Measurements from ENCODE around the gene PGAM1. TPM values are rescaled to one million over a fixed set of nuclear protein-coding genes. Genes with fewer than 3 reads are reported as not detected.
A peak's percentile ranks its signal among the peaks of the same experiment; 100 is the strongest.
"Not testable (repeated sequence)": the region's sequence is repeated elsewhere in the genome, so short reads cannot be mapped to it uniquely, and the experiment has no call there.

PGAM1 gene
- total RNA-seq, 6 donors from 2014 or later, result 55.5 to 184 (median 137) TPM

GRCh38 chr10:97399843-97400545, 26.0 kb upstream of the PGAM1 start:
- Histone ChIP-seq H3K27ac (peak overlapping the region; percentile 5 to 87 (median 76)), H3K4me1 (peaks cover 13 to 18% (median 15%) of the 10 kb centered on the region in 4 donors), H3K4me3 (peak overlapping the region in 3 of 4 donors; percentile 67 to 87 (median 85)), H3K36me3 (peaks cover 0 to 23% (median 18%) of the 10 kb centered on the region in 4 donors), H3K27me3 (no peaks in the 10 kb centered on the region), H3K9me3 (no peaks in the 10 kb centered on the region)
- DNase-seq, result no peak
- TF ChIP-seq POLR2AphosphoS5 (IDR thresholded peaks at IDR 0.05) (peak in 1 of 2 donors; percentile 4), EP300 (IDR thresholded peaks at IDR 0.05) (no peak), POLR2A (IDR thresholded peaks at IDR 0.05) (no peak)
- WGBS, 2 donors, result 41 to 55% methylated on average over 13 to 21 of the region's 21 CpGs
- peak; percentile 55 to 72 for ATAC-seq (ENCODE audit: low FRiP score in 2 of 2)

DNA sequence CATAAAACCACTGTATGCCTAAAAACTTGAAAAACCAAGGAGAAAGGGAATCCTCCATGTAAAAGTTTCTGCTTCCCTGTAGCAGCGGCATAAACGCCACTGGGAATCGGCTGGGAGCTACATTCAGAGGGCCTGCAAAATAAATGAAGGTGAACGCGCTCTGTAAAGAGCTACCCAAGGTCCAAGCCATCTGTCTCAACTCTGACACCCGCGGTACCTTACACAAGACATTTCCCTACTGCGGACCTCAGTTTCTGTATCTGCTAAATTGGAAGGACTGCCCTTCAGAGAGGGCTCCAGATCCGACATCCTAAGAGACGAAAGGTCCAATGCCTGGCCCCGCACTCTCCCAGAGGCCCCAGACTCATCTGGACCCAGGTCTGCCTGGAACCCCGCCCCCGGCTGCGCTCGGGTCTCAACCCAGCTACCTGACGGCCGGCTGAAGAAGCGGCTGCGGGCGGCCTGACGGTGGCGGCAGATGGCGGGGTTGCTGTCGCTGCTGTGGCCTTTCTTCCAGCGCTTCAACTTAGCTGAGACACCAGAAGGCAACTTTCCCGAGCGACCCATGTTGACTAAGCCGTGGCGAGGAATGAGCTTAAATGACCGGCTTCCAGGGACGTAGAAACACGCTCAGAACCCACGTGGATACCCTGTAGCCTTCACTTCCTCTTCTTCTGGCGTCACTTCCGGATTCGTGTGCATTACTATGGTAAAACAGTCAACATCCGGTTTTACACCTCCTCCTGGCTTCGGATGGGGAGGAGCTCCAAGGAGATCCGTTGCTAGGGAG, 25.1 kb upstream of the PGAM1 start, which contains the start of gene RRP12:
Gene RRP12, minus strand, starts transcription at position 676 of the 790 bp plus-strand sequence. Its CDS starts 109 bp downstream, at position 567.
- Histone ChIP-seq H3K9me3 (no peaks in the 10 kb centered on the region), H3K4me3 (peak within 1 kb of the TSS; percentile 43 to 87 (median 76)), H3K27ac (peak within 1 kb of the TSS; percentile 66 to 87 (median 76)), H3K36me3 (peaks cover 0 to 15% (median 14%) of the 10 kb centered on the region in 4 donors), H3K4me1 (peaks cover 13 to 18% (median 15%) of the 10 kb centered on the region in 4 donors), H3K27me3 (no peaks in the 10 kb centered on the region)
- WGBS, 2 donors, result 2 to 3% methylated on average over 8 to 24 of the region's 39 CpGs
- ATAC-seq (ENCODE audit: low FRiP score in 2 of 2), result peak; percentile 97 to 98
- DNase-seq, result peak; percentile 92 to 93
- TF ChIP-seq POLR2AphosphoS5 (IDR thresholded peaks at IDR 0.05), result peak; percentile 61 to 93
- peak in 2 of 4 donors; percentile 50 to 74 for TF ChIP-seq POLR2A (IDR thresholded peaks at IDR 0.05)
- TF ChIP-seq, protein P1, sequence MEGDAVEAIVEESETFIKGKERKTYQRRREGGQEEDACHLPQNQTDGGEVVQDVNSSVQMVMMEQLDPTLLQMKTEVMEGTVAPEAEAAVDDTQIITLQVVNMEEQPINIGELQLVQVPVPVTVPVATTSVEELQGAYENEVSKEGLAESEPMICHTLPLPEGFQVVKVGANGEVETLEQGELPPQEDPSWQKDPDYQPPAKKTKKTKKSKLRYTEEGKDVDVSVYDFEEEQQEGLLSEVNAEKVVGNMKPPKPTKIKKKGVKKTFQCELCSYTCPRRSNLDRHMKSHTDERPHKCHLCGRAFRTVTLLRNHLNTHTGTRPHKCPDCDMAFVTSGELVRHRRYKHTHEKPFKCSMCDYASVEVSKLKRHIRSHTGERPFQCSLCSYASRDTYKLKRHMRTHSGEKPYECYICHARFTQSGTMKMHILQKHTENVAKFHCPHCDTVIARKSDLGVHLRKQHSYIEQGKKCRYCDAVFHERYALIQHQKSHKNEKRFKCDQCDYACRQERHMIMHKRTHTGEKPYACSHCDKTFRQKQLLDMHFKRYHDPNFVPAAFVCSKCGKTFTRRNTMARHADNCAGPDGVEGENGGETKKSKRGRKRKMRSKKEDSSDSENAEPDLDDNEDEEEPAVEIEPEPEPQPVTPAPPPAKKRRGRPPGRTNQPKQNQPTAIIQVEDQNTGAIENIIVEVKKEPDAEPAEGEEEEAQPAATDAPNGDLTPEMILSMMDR (IDR thresholded peaks at IDR 0.05), result peak in 3 of 6 experiments; percentile 5 to 9 (median 7)
- TF ChIP-seq EP300 (IDR thresholded peaks at IDR 0.05), result peak in 1 of 4 donors; percentile 48

GRCh38 chr10:97401455-97401919, 24.5 kb upstream of the PGAM1 start:
- Histone ChIP-seq H3K27me3 (no peaks in the 10 kb centered on the region), H3K9me3 (no peaks in the 10 kb centered on the region), H3K36me3 (peaks cover 0 to 8% (median 7%) of the 10 kb centered on the region in 4 donors), H3K4me1 (peaks cover 13 to 18% (median 15%) of the 10 kb centered on the region in 4 donors), H3K27ac (peak overlapping the region; percentile 66 to 87 (median 76)), H3K4me3 (peak overlapping the region in 3 of 4 donors; percentile 67 to 87 (median 85))
- 70 to 71% methylated on average over 13 of the region's 13 CpGs for whole genome bisulfite sequencing, 2 donors
- TF ChIP-seq POLR2AphosphoS5 (IDR thresholded peaks at IDR 0.05) (no peak), EP300 (IDR thresholded peaks at IDR 0.05) (no peak), POLR2A (IDR thresholded peaks at IDR 0.05) (no peak)
- TF ChIP-seq, protein P1 (IDR thresholded peaks at IDR 0.05), result no peak
- DNase-seq (no peak), ATAC-seq (ENCODE audit: low FRiP score in 2 of 2) (no peak)

DNA sequence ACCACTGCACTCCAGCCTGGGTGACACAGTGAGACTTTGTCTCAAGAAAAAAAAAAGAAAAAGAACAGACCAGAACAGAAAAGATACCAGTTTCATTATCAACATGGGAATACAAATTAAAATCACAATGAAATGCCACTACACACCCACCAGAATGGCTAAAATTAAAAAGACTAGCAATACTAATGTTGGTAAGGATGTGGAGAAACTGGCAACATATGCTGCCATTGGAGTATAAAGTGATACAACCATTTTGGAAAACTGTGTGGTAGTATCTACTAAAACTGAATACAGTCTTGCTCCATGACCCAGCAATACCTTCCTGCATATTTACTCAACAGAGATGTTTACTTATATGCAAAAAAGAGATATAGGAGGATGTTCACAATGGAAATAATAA, 21.9 kb upstream of the PGAM1 start:
- Histone ChIP-seq H3K27ac (no peak overlapping the region), H3K4me3 (no peak overlapping the region), H3K27me3 (no peaks in the 10 kb centered on the region), H3K4me1 (peaks cover 22 to 37% (median 30%) of the 10 kb centered on the region in 4 donors), H3K9me3 (no peaks in the 10 kb centered on the region), H3K36me3 (peaks cover 0 to 3% (median 0%) of the 10 kb centered on the region in 4 donors)
- DNase-seq, result no peak
- TF ChIP-seq, protein P1 (IDR thresholded peaks at IDR 0.05), result no peak
- TF ChIP-seq EP300 (IDR thresholded peaks at IDR 0.05) (no peak), POLR2AphosphoS5 (IDR thresholded peaks at IDR 0.05) (no peak), POLR2A (IDR thresholded peaks at IDR 0.05) (no peak)
- no peak for ATAC-seq (ENCODE audit: low FRiP score in 2 of 2)

GRCh38 chr10:97406064-97406463, 19.9 kb upstream of the PGAM1 start:
- no peak overlapping the region for H3K4me3 ChIP-seq
- TF ChIP-seq, protein P1 (IDR thresholded peaks at IDR 0.05), result no peak
- TF ChIP-seq POLR2AphosphoS5 (IDR thresholded peaks at IDR 0.05), result peak in 1 of 2 donors; percentile 24
- H3K27ac ChIP-seq, result peak overlapping the region; percentile 40 to 83 (median 66)
- no peaks in the 10 kb centered on the region for H3K27me3 ChIP-seq
- WGBS, 2 donors, result 51 to 54% methylated on average over 3 of the region's 3 CpGs
- DNase-seq, result peak in 1 of 2 donors; percentile 65
- peak in 1 of 2 donors; percentile 28 for ATAC-seq (ENCODE audit: low FRiP score in 2 of 2)
- no peaks in the 10 kb centered on the region for H3K36me3 ChIP-seq
- no peaks in the 10 kb centered on the region for H3K9me3 ChIP-seq
- peaks cover 14 to 24% (median 18%) of the 10 kb centered on the region in 4 donors for H3K4me1 ChIP-seq

DNA sequence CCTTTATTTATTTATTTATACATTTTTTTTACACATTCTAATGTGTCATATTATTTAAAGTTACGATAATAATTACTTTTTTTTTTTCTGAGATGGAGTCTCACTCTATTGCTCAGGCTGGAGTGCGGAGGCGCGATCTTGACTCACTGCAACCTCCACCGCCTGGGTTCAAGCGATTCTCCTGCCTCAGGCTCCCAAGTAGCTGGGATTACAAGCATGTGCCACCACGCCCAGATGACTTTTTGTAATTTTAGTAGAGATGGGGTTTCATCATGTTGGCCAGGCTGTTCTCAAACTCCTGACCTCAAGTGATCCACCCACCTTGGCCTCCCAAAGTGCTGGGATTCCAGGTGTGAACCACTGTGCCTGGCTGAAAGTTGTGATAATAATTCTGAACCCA, 19.5 kb upstream of the PGAM1 start:
- not testable (repeated sequence) for ATAC-seq (ENCODE audit: low FRiP score in 2 of 2); H3K4me3 ChIP-seq; H3K9me3 ChIP-seq; DNase-seq; H3K27me3 ChIP-seq; H3K36me3 ChIP-seq
- Histone ChIP-seq H3K4me1 (peaks cover 12 to 24% (median 15%) of the 10 kb centered on the region in 4 donors), H3K27ac (peak overlapping the region; percentile 40 to 83 (median 66))
- WGBS, 2 donors, result 84% methylated on average over 7 of the region's 7 CpGs

Measured in upper lobe of left lung (tissue), 6 donors.